ENCODE data around the gene NISCH. TPM values are rescaled to one million over a fixed set of nuclear protein-coding genes. Genes with fewer than 3 reads are reported as not detected.

NISCH gene
- total RNA-seq, 1 donor from 2014 or later, result 89.5 TPM

DNA sequence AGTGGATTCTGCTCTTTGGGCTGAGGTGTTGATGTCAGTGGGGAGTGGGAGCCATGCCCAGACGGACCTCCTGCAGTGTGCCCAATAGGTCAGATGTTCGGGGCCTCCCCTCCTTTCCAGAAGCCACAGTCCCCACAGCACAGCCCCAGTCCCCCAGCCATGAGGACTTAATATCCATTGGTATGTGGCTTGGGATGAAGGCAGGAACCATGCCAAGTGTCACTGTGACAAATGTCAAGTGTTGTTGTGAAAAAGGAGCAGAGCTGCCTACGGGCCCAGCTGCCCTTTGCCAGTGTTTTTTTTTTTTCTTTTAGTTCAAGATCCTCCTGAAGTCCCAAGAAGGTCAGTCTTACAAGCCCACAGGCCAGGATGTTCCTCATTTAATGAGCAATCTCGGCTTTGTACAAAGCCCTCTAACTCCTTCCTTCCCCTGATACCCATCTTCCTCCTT is 22.7 kb upstream of the NISCH start:
- H3K4me1 Mint-ChIP-seq, result peaks cover 4% of the 10 kb centered on the region
- TF ChIP-seq CTCF (IDR thresholded peaks at IDR 0.05), result no peak
- H3K36me3 Mint-ChIP-seq (ENCODE audit: low read depth), result no peaks in the 10 kb centered on the region
- no peak overlapping the region for H3K4me3 Mint-ChIP-seq
- no peaks in the 10 kb centered on the region for H3K9me3 Mint-ChIP-seq
- intact Hi-C loops (cut with micrococcal nuclease), result no loop called here
- no peaks in the 10 kb centered on the region for H3K27me3 Mint-ChIP-seq
- POLR2A ChIA-PET, result interaction anchor here (0.7 kb wide), 1 partner anchor 399 kb away, joined by 4 read pairs; no protein-coding TSS in a partner anchor
- DNase-seq (no peak), ATAC-seq (ENCODE audit: low read depth) (no peak)
- no peak overlapping the region for H3K27ac Mint-ChIP-seq
- CTCF ChIA-PET, result no interaction called here

DNA sequence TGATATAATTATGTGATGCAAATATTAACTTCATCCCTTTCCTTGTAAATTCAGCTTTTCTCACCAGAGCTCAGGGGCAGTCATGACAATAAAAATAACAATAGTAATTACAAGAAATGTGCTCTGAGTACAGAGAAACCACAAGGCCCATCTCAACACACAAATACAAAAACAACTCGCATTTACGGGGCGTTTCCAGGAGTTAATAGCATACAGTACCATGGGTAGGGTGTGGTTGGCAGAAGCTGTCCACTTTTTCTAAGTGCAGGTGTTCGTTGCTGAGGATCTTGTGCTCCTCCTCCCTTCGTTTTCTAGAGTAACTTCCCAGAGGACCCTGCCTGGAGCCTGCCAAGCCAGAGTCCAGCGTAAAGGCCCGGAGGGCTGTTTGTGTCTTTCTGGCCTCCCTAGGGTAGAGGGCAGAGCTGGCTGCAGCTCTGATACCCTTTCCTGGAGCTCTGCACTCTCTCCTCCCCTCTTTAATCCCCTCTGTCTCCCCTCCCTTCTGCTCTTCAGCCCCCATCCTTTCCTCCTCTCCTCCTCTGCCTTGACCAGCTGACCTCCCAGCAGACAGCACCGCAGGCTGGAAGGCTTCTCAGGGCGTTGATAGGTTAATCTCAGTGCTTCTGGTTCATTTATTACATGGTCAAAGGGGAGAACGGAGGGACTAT is 21.9 kb upstream of the NISCH start:
- Mint-ChIP-seq H3K27me3 (no peaks in the 10 kb centered on the region), H3K4me3 (no peak overlapping the region), H3K9me3 (no peaks in the 10 kb centered on the region), H3K27ac (no peak overlapping the region), H3K4me1 (peaks cover 4% of the 10 kb centered on the region), H3K36me3 (ENCODE audit: low read depth) (no peaks in the 10 kb centered on the region)
- TF ChIP-seq CTCF (IDR thresholded peaks at IDR 0.05), result no peak
- ChIA-PET CTCF (no interaction called here), POLR2A (interaction anchor here (0.7 kb wide), 1 partner anchor 400 kb away, joined by 4 read pairs; no protein-coding TSS in a partner anchor)
- no peak for ATAC-seq (ENCODE audit: low read depth)
- intact Hi-C loops (cut with micrococcal nuclease), result no loop called here
- no peak for DNase-seq

DNA sequence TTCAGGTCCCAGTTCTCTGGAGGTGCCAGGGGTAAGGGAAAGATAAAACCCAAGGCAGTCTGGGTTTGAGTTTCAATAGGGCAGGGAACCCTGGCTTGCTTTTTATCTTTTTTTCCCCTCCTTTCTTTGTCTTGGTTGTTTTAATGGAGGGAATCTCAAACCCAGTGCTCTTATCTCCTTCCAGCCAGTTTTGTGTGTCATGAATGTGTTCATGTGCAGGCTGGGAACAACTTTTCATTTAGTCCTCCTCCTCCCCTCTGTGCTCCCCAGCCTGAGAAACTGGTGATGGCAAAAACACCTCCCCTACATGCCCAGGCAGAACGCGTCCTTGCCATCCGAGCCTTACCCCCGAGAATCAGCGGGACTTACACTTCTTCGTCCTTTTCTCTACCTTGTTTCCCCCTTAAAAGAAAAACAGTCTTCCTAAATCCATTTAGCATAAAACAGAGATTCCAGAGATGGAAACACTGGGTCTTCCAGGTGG is 21.4 kb upstream of the NISCH start:
- Mint-ChIP-seq H3K27ac (no peak overlapping the region), H3K4me3 (no peak overlapping the region), H3K9me3 (no peaks in the 10 kb centered on the region), H3K4me1 (peaks cover 4% of the 10 kb centered on the region), H3K36me3 (ENCODE audit: low read depth) (no peaks in the 10 kb centered on the region), H3K27me3 (no peaks in the 10 kb centered on the region)
- POLR2A ChIA-PET, result no interaction called here
- TF ChIP-seq CTCF (IDR thresholded peaks at IDR 0.05), result no peak
- intact Hi-C loops (cut with micrococcal nuclease), result no loop called here
- CTCF ChIA-PET, result no interaction called here
- DNase-seq (no peak), ATAC-seq (ENCODE audit: low read depth) (no peak)

- DNase-seq, result no peak
- intact Hi-C loops (cut with micrococcal nuclease), result no loop called here
Observed at GRCh38 chr3:52434491-52435115, 20.8 kb upstream of the NISCH start.

More at GRCh38 chr3:52434491-52435115, 20.8 kb upstream of the NISCH start:
- Mint-ChIP-seq H3K9me3 (no peaks in the 10 kb centered on the region), H3K4me1 (peaks cover 4% of the 10 kb centered on the region), H3K4me3 (no peak overlapping the region), H3K36me3 (ENCODE audit: low read depth) (no peaks in the 10 kb centered on the region), H3K27me3 (no peaks in the 10 kb centered on the region), H3K27ac (no peak overlapping the region)
- ChIA-PET CTCF (interaction anchor here (0.6 kb wide), 1 partner anchor 344 kb away, joined by 3 read pairs; no protein-coding TSS in a partner anchor), POLR2A (no interaction called here)
- TF ChIP-seq CTCF (IDR thresholded peaks at IDR 0.05), result no peak
- no peak for ATAC-seq (ENCODE audit: low read depth)
